K562 (cell line): ENCODE measurements around the gene NR6A1. TPM values are rescaled to one million over a fixed set of nuclear protein-coding genes. Genes with fewer than 3 reads are reported as not detected.

ENCODE experiments used
- ATAC-seq: fragments of 200-7000 bp; cut with Tn5 transposase; 3 replicates; pipeline ENCODE4 v1.9.1; 2020; ENCODE audit warnings: moderate library complexity
- BruUV-seq: library from RNA; stranded (reverse); fragments of 400-500 nt; replicated peaks from 2 replicates; lab custom pipeline; 2021; lab: Mats Ljungman, UMichigan
- CTCF ChIA-PET: fragments of 300-600 bp; formaldehyde crosslinking; extraction: SDS; loops from one replicate; lab custom pipeline; 2021; ENCODE audit warnings: low intra/inter-chr PET ratio; lab: Yijun Ruan, JAX
- POLR2A ChIA-PET: fragments of 300-600, 350-650 bp; sonication (Branson Sonifier 250); formaldehyde crosslinking; extraction: SDS; loops from one replicate; lab custom pipeline; 2021; ENCODE audit warnings: antibody characterized with exemption, inconsistent platforms; lab: Yijun Ruan, JAX
- DNase-seq, 4 experiments: peaks; one replicate each; pipeline versions ENCODE4 v3.0.0 to v3.0.0-alpha.2; 2011 to 2018; ENCODE audit warnings: low spot score in 3 of 4, mixed read lengths in 3 of 4; ENCODE audit errors: extremely low read depth in 1 of 4
- FAIRE-seq: peaks from 2 replicates; lab custom pipeline; 2011; peaks lifted over from hg19 to GRCh38; lab: Jason Lieb, UNC
- H2AFZ ChIP-seq: 2 replicates; pipeline ENCODE4 v1.6.0; 2011; ENCODE audit warnings: low read depth, low read length, control low read depth, inconsistent platforms
- H3K27ac ChIP-seq: fragments of 200-600 bp; 3 replicates; pipeline ENCODE4 v1.8.0; 2011; ENCODE audit warnings: low read depth, mild to moderate bottlenecking, control low read depth, inconsistent platforms, low read length, moderate library complexity, mixed read lengths; ENCODE audit errors: extremely low read depth
- H3K27me3 ChIP-seq, 2 experiments: fragments of 300-600 bp in 1 of 2; 2 replicates in 1 of 2; 3 replicates in 1 of 2; pipeline versions ENCODE4 v1.6.0 to v1.8.0; 2011; ENCODE audit warnings: inconsistent platforms in 2 of 2, low read length in 2 of 2, mild to moderate bottlenecking in 1 of 2, mixed read lengths in 1 of 2, moderate library complexity in 1 of 2; ENCODE audit not compliant: control insufficient read depth in 2 of 2, insufficient read depth in 2 of 2
- H3K36me3 ChIP-seq: fragments of 300-600 bp; 3 replicates; pipeline ENCODE4 v1.8.0; 2011; ENCODE audit warnings: mild to moderate bottlenecking, low read length, inconsistent platforms; ENCODE audit not compliant: control insufficient read depth, insufficient read depth
- H3K4me1 ChIP-seq, 2 experiments: fragments of 200-600 bp in 1 of 2; replicated peaks in 1 of 2; 2 replicates in 1 of 2; 3 replicates in 1 of 2; pipeline versions ENCODE4 v1.5.1 to v1.8.0; 2011; ENCODE audit warnings: inconsistent platforms in 2 of 2, low read length in 2 of 2, mild to moderate bottlenecking in 1 of 2, mixed read lengths in 1 of 2, moderate library complexity in 1 of 2; ENCODE audit not compliant: control insufficient read depth in 2 of 2, insufficient read depth in 2 of 2
- H3K4me2 ChIP-seq: 2 replicates; pipeline ENCODE4 v1.6.1; 2011; ENCODE audit warnings: low read length, control low read depth, inconsistent platforms, mixed read lengths; ENCODE audit not compliant: insufficient read depth
- H3K4me3 ChIP-seq: fragments of 200-600 bp; sonication (generic), shearing (Covaris generic); 2 replicates; pipeline ENCODE4 v1.5.1; 2016; ENCODE audit warnings: control low read depth, inconsistent platforms
- H3K79me2 ChIP-seq: fragments of 200-600 bp; 3 replicates; pipeline ENCODE4 v1.8.0; 2011; ENCODE audit warnings: low read length, inconsistent platforms; ENCODE audit not compliant: control insufficient read depth, insufficient read depth
- H3K9ac ChIP-seq, 2 experiments: 2 replicates each; pipeline versions ENCODE4 v1.6.0 to v1.6.1; 2011; ENCODE audit warnings: low read depth in 2 of 2, low read length in 2 of 2, control low read depth in 1 of 2, inconsistent platforms in 1 of 2, mild to moderate bottlenecking in 1 of 2, mixed read lengths in 1 of 2; ENCODE audit not compliant: insufficient read depth in 1 of 2
- H3K9me1 ChIP-seq: one replicate; pipeline ENCODE4 v1.6.0; 2011; ENCODE audit warnings: inconsistent platforms, mild to moderate bottlenecking, low read length, moderate library complexity; ENCODE audit not compliant: control insufficient read depth, insufficient read depth
- H3K9me3 ChIP-seq: replicated peaks from 2 replicates; pipeline ENCODE4 v1.5.1; 2011; ENCODE audit warnings: low read depth, low read length, inconsistent platforms; ENCODE audit not compliant: control insufficient read depth, insufficient read depth
- H4K20me1 ChIP-seq: replicated peaks from 2 replicates; pipeline ENCODE4 v1.6.1; 2011; ENCODE audit warnings: low read length, inconsistent platforms, mixed read lengths; ENCODE audit not compliant: control insufficient read depth, insufficient read depth
- MAX ChIP-seq: sonication (generic); formaldehyde crosslinking; IDR thresholded peaks from 2 replicates; pipeline ENCODE4 v1.9.0; 2022; ENCODE audit warnings: mild to moderate bottlenecking, missing genetic modification reagents
- POLR3A ChIP-seq: IDR thresholded peaks from 2 replicates; pipeline ENCODE4 v1.6.1; 2011; ENCODE audit warnings: borderline replicate concordance, mild to moderate bottlenecking, moderate library complexity; ENCODE audit not compliant: insufficient read length, insufficient read depth; ENCODE audit errors: extremely low read depth
- RFX1 ChIP-seq: fragments of 450-650 bp; IDR thresholded peaks from 2 replicates; pipeline ENCODE4 v1.6.1; 2016; ENCODE audit warnings: mild to moderate bottlenecking, moderate library complexity
- SPI1 ChIP-seq: IDR thresholded peaks from 2 replicates; pipeline ENCODE4 v1.6.1; 2011; ENCODE audit warnings: low read depth, low read length, control low read depth, borderline replicate concordance
- TCF3 ChIP-seq: sonication (generic); formaldehyde crosslinking; IDR thresholded peaks from 2 replicates; pipeline ENCODE4 v1.4.0; 2020; ENCODE audit warnings: mild to moderate bottlenecking, missing genetic modification reagents
- TSC22D4 ChIP-seq: fragments of 450-650 bp; IDR thresholded peaks from 2 replicates; pipeline ENCODE4 v1.6.1; 2016; ENCODE audit warnings: missing genetic modification characterization, missing biosample characterization, control low read depth
- ZFP1 ChIP-seq: fragments of 450-650 bp; formaldehyde crosslinking; IDR thresholded peaks from 2 replicates; pipeline ENCODE4 v1.4.0; 2020; ENCODE audit warnings: mild to moderate bottlenecking, mixed read lengths
- ZKSCAN8 ChIP-seq: fragments of 200-800 bp; sonication (Bioruptor generic); IDR thresholded peaks from 2 replicates; pipeline ENCODE4 v1.6.1; 2016; ENCODE audit warnings: missing genetic modification characterization, missing compliant biosample characterization
- ZNF41 ChIP-seq: fragments of 250-450 bp; sonication (Bioruptor Pico); conservative IDR thresholded peaks from 2 replicates; pipeline ENCODE4 v1.4.0; 2020; ENCODE audit warnings: mild to moderate bottlenecking
- WGBS: fragments of 100-300 bp; shearing (Covaris generic); methylation state at CpG from one replicate; pipeline ENCODE4 v1.1.6; 2016; ENCODE audit warnings: low coverage, mixed read lengths; ENCODE audit not compliant: insufficient coverage; ENCODE audit errors: missing lambda C conversion rate; 5-methylcytosine and 5-hydroxymethylcytosine counted together
- in situ Hi-C: fragments of 300-500 bp; cut with MboI; formaldehyde crosslinking; loops from 4 replicates; pipeline ENCODE4 v1.15.0; 2018; ENCODE audit warnings: inconsistent platforms, mixed read lengths
- intact Hi-C: fragments of 100-400 bp; cut with micrococcal nuclease; formaldehyde crosslinking; loops from 2 replicates; pipeline ENCODE4 v1.14.2; 2022
- polyA plus RNA-seq, 8 experiments: library from polyadenylated mRNA; depleted of rRNA in 4 of 8; stranded (reverse) in 5 of 8; unstranded in 3 of 8; fragments of >200 nt; fragmentation: Nextera tagmentation in 2 of 8; fragmentation: Illumina TruSeq in 1 of 8; extraction: Ambion mirVana in 2 of 8; extraction: Trizol in 1 of 8; gene quantifications; 2 replicates each; pipeline versions ENCODE4 v1.2.1 to v1.2.3, GENCODE V29; 2011 to 2014; ENCODE audit warnings: inconsistent platforms in 1 of 8, missing spikeins in 1 of 8
- total RNA-seq, 7 experiments: library from RNA; depleted of rRNA in 6 of 7; stranded (reverse); fragments of >200 nt in 6 of 7; fragmentation: Illumina TruSeq in 2 of 7; extraction: Trizol in 2 of 7; gene quantifications; 2 replicates each; pipeline versions ENCODE4 v1.2.1 to v1.2.3, GENCODE V29; 2011 to 2021; ENCODE audit warnings: low replicate concordance in 1 of 7

NR6A1 gene
- total and polyA plus RNA-seq, 9 of the 15 experiments (the other 6 are each of a cell fraction or from before 2014, with no cell fraction given): 9.7 to 55.4 (median 28.3) TPM

- H3K36me3 ChIP-seq: no peaks in the 10 kb centered on the region
- peaks cover 0 to 21% of the 10 kb centered on the region in 2 experiments; a peak in 3 of 5 replicates for H3K4me1 ChIP-seq
- no peak overlapping the region for H3K27ac ChIP-seq
- H3K79me2 ChIP-seq: no peaks in the 10 kb centered on the region
- H2AFZ ChIP-seq: no peak overlapping the region
- DNase-seq (no peak), FAIRE-seq (no peak), ATAC-seq (no peak)
- in situ Hi-C loops: no loop called here
- no peaks in the 10 kb centered on the region for H3K9me1 ChIP-seq
- 0 out of 2 replicates have a peak, but pooled peaks cover 3% of the 10 kb centered on the region for H4K20me1 ChIP-seq
- TF ChIP-seq ZFP1 (CRISPR knock-in tag) (no peak), RFX1 (no peak), ZNF41 (CRISPR knock-in tag) (no peak), TCF3 (CRISPR knock-in tag) (no peak), MAX (CRISPR knock-in tag) (peak; percentile 38), TSC22D4 (tag) (no peak), ZKSCAN8 (CRISPR knock-in tag) (no peak), SPI1 (peak; percentile 94), POLR3A (no peak)
- BruUV-seq: no TSS peak
- H3K4me3 ChIP-seq: no peak overlapping the region
- ChIA-PET POLR2A (interaction anchor here (0.7 kb wide), 1 partner anchor 353 kb away, joined by 3 read pairs; no protein-coding TSS in a partner anchor), CTCF (no interaction called here)
- H3K9ac ChIP-seq: no peak overlapping the region
- intact Hi-C loops: no loop called here
- H3K27me3 ChIP-seq: peaks cover 19 to 51% of the 10 kb centered on the region in 2 experiments; a peak in 4 of 5 replicates
- whole genome bisulfite sequencing: 21% methylated on average over 14 of the region's 19 CpGs
- H3K4me2 ChIP-seq: no peak overlapping the region
- H3K9me3 ChIP-seq: no peaks in the 10 kb centered on the region; the same call in 1 of the 2 replicates
These were observed 302.9 kb downstream of the NR6A1 start for GRCh38 chr9:124468061-124468740.
